ENCODE data around the gene PPP1R2C. TPM values are rescaled to one million over a fixed set of nuclear protein-coding genes. Genes with fewer than 3 reads are reported as not detected.

Gene PPP1R2C
- total RNA-seq, 1 experiment from 2014 or later = not detected

GRCh38 chrX:42770566-42770965, 7.4 kb downstream of the PPP1R2C start:
- no peaks in the 10 kb centered on the region for H3K9me3 ChIP-seq
- no peak overlapping the region for H3K27ac Mint-ChIP-seq (ENCODE audit: unreplicated experiment)
- H3K27me3 Mint-ChIP-seq (ENCODE audit: insufficient read depth, unreplicated experiment) = no peaks in the 10 kb centered on the region
- H3K9me3 Mint-ChIP-seq (ENCODE audit: unreplicated experiment) = no peaks in the 10 kb centered on the region
- no TSS peak for BruUV-seq (replicated peaks)
- H3K4me1 Mint-ChIP-seq (ENCODE audit: low read depth, unreplicated experiment) = peaks cover 5% of the 10 kb centered on the region
- no peak overlapping the region for H3K4me3 ChIP-seq (ENCODE audit: low read depth, low read length)
- ChIA-PET CTCF (no interaction called here), POLR2A (no interaction called here)
- no peaks in the 10 kb centered on the region for H3K4me1 ChIP-seq
- DNase-seq = no peak
- intact Hi-C loops (cut with micrococcal nuclease; ENCODE audit: unreplicated experiment) = no loop called here
- H3K27me3 ChIP-seq (replicated peaks; ENCODE audit: control insufficient read depth, insufficient read depth, low read length) = no peaks in the 10 kb centered on the region
- H3K36me3 ChIP-seq (ENCODE audit: control insufficient read depth, insufficient read depth, low read length) = no peaks in the 10 kb centered on the region
- TF ChIP-seq, protein P1, sequence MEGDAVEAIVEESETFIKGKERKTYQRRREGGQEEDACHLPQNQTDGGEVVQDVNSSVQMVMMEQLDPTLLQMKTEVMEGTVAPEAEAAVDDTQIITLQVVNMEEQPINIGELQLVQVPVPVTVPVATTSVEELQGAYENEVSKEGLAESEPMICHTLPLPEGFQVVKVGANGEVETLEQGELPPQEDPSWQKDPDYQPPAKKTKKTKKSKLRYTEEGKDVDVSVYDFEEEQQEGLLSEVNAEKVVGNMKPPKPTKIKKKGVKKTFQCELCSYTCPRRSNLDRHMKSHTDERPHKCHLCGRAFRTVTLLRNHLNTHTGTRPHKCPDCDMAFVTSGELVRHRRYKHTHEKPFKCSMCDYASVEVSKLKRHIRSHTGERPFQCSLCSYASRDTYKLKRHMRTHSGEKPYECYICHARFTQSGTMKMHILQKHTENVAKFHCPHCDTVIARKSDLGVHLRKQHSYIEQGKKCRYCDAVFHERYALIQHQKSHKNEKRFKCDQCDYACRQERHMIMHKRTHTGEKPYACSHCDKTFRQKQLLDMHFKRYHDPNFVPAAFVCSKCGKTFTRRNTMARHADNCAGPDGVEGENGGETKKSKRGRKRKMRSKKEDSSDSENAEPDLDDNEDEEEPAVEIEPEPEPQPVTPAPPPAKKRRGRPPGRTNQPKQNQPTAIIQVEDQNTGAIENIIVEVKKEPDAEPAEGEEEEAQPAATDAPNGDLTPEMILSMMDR (IDR thresholded peaks at IDR 0.05; ENCODE audit: insufficient read depth in 1 of 2, low read depth in 1 of 2, low read length in 1 of 2, severe bottlenecking in 1 of 2, unreplicated experiment in 1 of 2) = no peak
- peaks cover 6% of the 10 kb centered on the region for H3K36me3 Mint-ChIP-seq (ENCODE audit: insufficient read depth, unreplicated experiment)
- H3K4me3 Mint-ChIP-seq (ENCODE audit: unreplicated experiment) = no peak overlapping the region

DNA sequence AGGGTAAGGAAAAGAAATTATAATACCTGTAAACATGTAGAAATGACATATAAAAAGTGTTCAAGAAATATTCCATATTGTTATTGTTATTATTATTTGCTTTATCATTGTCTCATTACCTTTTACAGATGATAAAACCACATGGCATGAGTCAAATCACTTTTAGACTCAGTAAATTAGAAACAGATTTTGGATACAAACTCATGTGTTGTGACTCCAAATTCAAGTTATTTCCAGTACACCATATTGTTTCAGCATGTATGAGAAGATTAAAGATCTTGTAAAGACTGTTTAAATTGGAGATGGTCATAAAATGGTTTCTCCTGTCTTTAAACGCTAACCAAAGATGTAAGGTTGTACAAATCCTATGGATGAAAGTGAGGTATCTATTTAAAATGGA, 18.1 kb downstream of the PPP1R2C start:
- ChIA-PET POLR2A (no interaction called here), CTCF (no interaction called here)
- no TSS peak for BruUV-seq (replicated peaks)
- Mint-ChIP-seq H3K27me3 (ENCODE audit: insufficient read depth, unreplicated experiment) (no peaks in the 10 kb centered on the region), H3K4me3 (ENCODE audit: unreplicated experiment) (no peak overlapping the region), H3K36me3 (ENCODE audit: insufficient read depth, unreplicated experiment) (peaks cover 6% of the 10 kb centered on the region), H3K27ac (ENCODE audit: unreplicated experiment) (no peak overlapping the region), H3K4me1 (ENCODE audit: low read depth, unreplicated experiment) (peaks cover 15% of the 10 kb centered on the region), H3K9me3 (ENCODE audit: unreplicated experiment) (peaks cover 32% of the 10 kb centered on the region)
- H3K9me3 ChIP-seq = no peaks in the 10 kb centered on the region
- TF ChIP-seq, protein P1 (IDR thresholded peaks at IDR 0.05; ENCODE audit: insufficient read depth in 1 of 2, low read depth in 1 of 2, low read length in 1 of 2, severe bottlenecking in 1 of 2, unreplicated experiment in 1 of 2) = no peak
- no peaks in the 10 kb centered on the region for H3K27me3 ChIP-seq (replicated peaks; ENCODE audit: control insufficient read depth, insufficient read depth, low read length)
- H3K4me1 ChIP-seq = peaks cover 29% of the 10 kb centered on the region
- H3K36me3 ChIP-seq (ENCODE audit: control insufficient read depth, insufficient read depth, low read length) = no peaks in the 10 kb centered on the region
- DNase-seq = no peak
- H3K4me3 ChIP-seq (ENCODE audit: low read depth, low read length) = no peak overlapping the region
- intact Hi-C loops (cut with micrococcal nuclease; ENCODE audit: unreplicated experiment) = no loop called here

DNA sequence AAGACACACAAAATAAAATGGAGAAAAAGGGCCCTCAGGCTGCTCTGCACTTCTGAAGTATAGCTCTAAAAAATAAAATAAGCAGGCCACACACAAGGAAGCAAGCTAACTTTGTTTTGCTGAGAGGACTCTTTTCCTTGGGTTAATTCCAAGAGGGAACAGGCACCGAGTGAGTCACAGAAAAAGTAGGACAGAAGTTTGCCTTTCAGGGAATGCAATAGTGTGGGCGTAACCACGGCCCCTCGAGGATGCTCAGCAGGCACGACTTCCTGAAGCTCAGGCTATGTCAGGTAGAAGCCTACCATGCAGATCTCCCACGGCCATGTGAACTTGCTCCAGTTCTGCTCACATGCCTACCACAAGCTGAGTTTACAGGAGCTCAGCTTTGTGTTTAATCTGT, 22.1 kb downstream of the PPP1R2C start:
- H3K36me3 Mint-ChIP-seq (ENCODE audit: insufficient read depth, unreplicated experiment) = peaks cover 6% of the 10 kb centered on the region
- Histone ChIP-seq H3K27me3 (replicated peaks; ENCODE audit: control insufficient read depth, insufficient read depth, low read length) (no peaks in the 10 kb centered on the region), H3K9me3 (no peaks in the 10 kb centered on the region), H3K36me3 (ENCODE audit: control insufficient read depth, insufficient read depth, low read length) (no peaks in the 10 kb centered on the region), H3K4me3 (ENCODE audit: low read depth, low read length) (no peak overlapping the region), H3K4me1 (peaks cover 42% of the 10 kb centered on the region)
- intact Hi-C loops (cut with micrococcal nuclease; ENCODE audit: unreplicated experiment) = loop anchor here (2.0 kb wide), 1 partner anchor 59 kb away; no protein-coding TSS in a partner anchor
- no peaks in the 10 kb centered on the region for H3K27me3 Mint-ChIP-seq (ENCODE audit: insufficient read depth, unreplicated experiment)
- TF ChIP-seq, protein P1 (IDR thresholded peaks at IDR 0.05; ENCODE audit: insufficient read depth in 1 of 2, low read depth in 1 of 2, low read length in 1 of 2, severe bottlenecking in 1 of 2, unreplicated experiment in 1 of 2) = no peak
- H3K4me3 Mint-ChIP-seq (ENCODE audit: unreplicated experiment) = no peak overlapping the region
- CTCF ChIA-PET = no interaction called here
- POLR2A ChIA-PET = no interaction called here
- H3K27ac Mint-ChIP-seq (ENCODE audit: unreplicated experiment) = peak overlapping the region; percentile 78
- no TSS peak for BruUV-seq (replicated peaks)
- peaks cover 15% of the 10 kb centered on the region for H3K4me1 Mint-ChIP-seq (ENCODE audit: low read depth, unreplicated experiment)
- no peak for DNase-seq
- no peaks in the 10 kb centered on the region for H3K9me3 Mint-ChIP-seq (ENCODE audit: unreplicated experiment)
